Osteoblast (primary cell): ENCODE results near the gene CCKAR. TPM values are rescaled to one million over a fixed set of nuclear protein-coding genes. Genes with fewer than 3 reads are reported as not detected.

Source experiments
- DNase-seq: peaks from one replicate; pipeline ENCODE4 v3.0.0; 2011; ENCODE audit warnings: low spot score, mixed read lengths; ENCODE audit not compliant: insufficient read length; ENCODE audit errors: missing footprints
- H2AFZ ChIP-seq: 2 replicates; pipeline ENCODE4 v1.6.0; 2011; ENCODE audit warnings: mild to moderate bottlenecking, low read length
- H3K27ac ChIP-seq: 2 replicates; pipeline ENCODE4 v1.5.1; 2011; ENCODE audit warnings: mild to moderate bottlenecking, low read depth, low read length, moderate library complexity
- H3K27me3 ChIP-seq: 2 replicates; pipeline ENCODE4 v1.6.0; 2012; ENCODE audit warnings: mild to moderate bottlenecking, control low read depth, inconsistent platforms, low read length, moderate library complexity; ENCODE audit not compliant: insufficient read depth
- H3K36me3 ChIP-seq: 2 replicates; pipeline ENCODE4 v1.5.1; 2011; ENCODE audit warnings: mild to moderate bottlenecking, low read length, control low read depth, moderate library complexity; ENCODE audit not compliant: insufficient read depth
- H3K4me1 ChIP-seq: 2 replicates; pipeline ENCODE4 v1.5.1; 2011; ENCODE audit warnings: mild to moderate bottlenecking, low read length, control low read depth, moderate library complexity; ENCODE audit not compliant: insufficient read depth
- H3K4me2 ChIP-seq: 2 replicates; pipeline ENCODE4 v1.6.0; 2011; ENCODE audit warnings: mild to moderate bottlenecking, low read length; ENCODE audit not compliant: insufficient read depth
- H3K4me3 ChIP-seq: fragments of 200-600 bp; sonication (generic); 3 replicates; pipeline ENCODE4 v1.5.1; 2012; ENCODE audit warnings: mild to moderate bottlenecking, low read length, inconsistent platforms; ENCODE audit not compliant: insufficient read depth
- H3K79me2 ChIP-seq: 2 replicates; pipeline ENCODE4 v1.6.0; 2012; ENCODE audit warnings: mild to moderate bottlenecking, low read length, control low read depth, inconsistent platforms; ENCODE audit not compliant: insufficient read depth
- H3K9me3 ChIP-seq: 2 replicates; pipeline ENCODE4 v1.5.1; 2011; ENCODE audit warnings: low read depth, low read length, control low read depth
- H4K20me1 ChIP-seq: 2 replicates; pipeline ENCODE4 v1.6.0; 2012; ENCODE audit warnings: mild to moderate bottlenecking, low read length, control low read depth; ENCODE audit not compliant: insufficient read depth
- CTCF ChIP-seq: IDR thresholded peaks from 2 replicates; pipeline ENCODE4 v1.5.1; 2011; ENCODE audit warnings: mild to moderate bottlenecking, low read depth, low read length, moderate library complexity; ENCODE audit errors: extremely low read depth
- total RNA-seq: library from RNA; depleted of rRNA; stranded (reverse); fragments of >200 nt; gene quantifications from 2 replicates; pipeline ENCODE4 v1.2.3, GENCODE V29; 2012

Gene CCKAR
- total RNA-seq, 1 donor: 2.5 TPM

- TF ChIP-seq CTCF: peak; percentile 47
- Histone ChIP-seq H3K27me3 (peaks cover 6% of the 10 kb centered on the region), H4K20me1 (no peaks in the 10 kb centered on the region), H2AFZ (peak overlapping the region; percentile 80), H3K27ac (no peak overlapping the region), H3K79me2 (no peaks in the 10 kb centered on the region), H3K4me1 (peaks cover 11% of the 10 kb centered on the region), H3K4me2 (no peak overlapping the region), H3K9me3 (no peaks in the 10 kb centered on the region), H3K36me3 (no peaks in the 10 kb centered on the region), H3K4me3 (no peak overlapping the region)
- DNase-seq: peak; percentile 50
These were observed 6.0 kb upstream of the CCKAR start for GRCh38 chr4:26496207-26496783.

GRCh38 chr4:26493461-26493860 is 3.2 kb upstream of the CCKAR start:
- H3K36me3 ChIP-seq: no peaks in the 10 kb centered on the region
- H2AFZ ChIP-seq: no peak overlapping the region
- H4K20me1 ChIP-seq: no peaks in the 10 kb centered on the region
- no peak overlapping the region for H3K4me3 ChIP-seq
- H3K27ac ChIP-seq: no peak overlapping the region
- no peaks in the 10 kb centered on the region for H3K79me2 ChIP-seq
- DNase-seq: no peak
- no peak overlapping the region for H3K4me2 ChIP-seq
- H3K9me3 ChIP-seq: no peaks in the 10 kb centered on the region
- peaks cover 13% of the 10 kb centered on the region for H3K27me3 ChIP-seq
- no peak for TF ChIP-seq CTCF
- peaks cover 4% of the 10 kb centered on the region for H3K4me1 ChIP-seq

- Histone ChIP-seq H3K79me2 (no peaks in the 10 kb centered on the region), H2AFZ (no peak overlapping the region), H4K20me1 (no peaks in the 10 kb centered on the region), H3K4me3 (no peak overlapping the region), H3K4me1 (peaks cover 3% of the 10 kb centered on the region), H3K9me3 (no peaks in the 10 kb centered on the region), H3K27ac (no peak overlapping the region), H3K27me3 (peaks cover 13% of the 10 kb centered on the region), H3K4me2 (no peak overlapping the region), H3K36me3 (no peaks in the 10 kb centered on the region)
- no peak for DNase-seq
- TF ChIP-seq CTCF: no peak
These were observed 1.3 kb upstream of the CCKAR start for GRCh38 chr4:26491449-26492170.

GRCh38 chr4:26490960-26491284 is 638 bp upstream of the CCKAR start:
- Histone ChIP-seq H3K27ac (no peak overlapping the region), H3K4me2 (no peak overlapping the region), H3K79me2 (no peaks in the 10 kb centered on the region), H3K36me3 (no peaks in the 10 kb centered on the region), H4K20me1 (no peaks in the 10 kb centered on the region), H3K4me1 (no peaks in the 10 kb centered on the region), H3K9me3 (no peaks in the 10 kb centered on the region), H3K27me3 (peaks cover 13% of the 10 kb centered on the region), H3K4me3 (no peak overlapping the region), H2AFZ (no peak overlapping the region)
- DNase-seq: no peak
- TF ChIP-seq CTCF: no peak
